GM10847 (cell line): ENCODE data around the gene MIPOL1.

Experiments used
- POLR2A ChIP-seq: IDR thresholded peaks from 2 replicates; pipeline ENCODE4 v1.6.1; 2011; ENCODE audit not compliant: insufficient read length; ENCODE audit errors: extremely low read depth

The MIPOL1 gene

DNA sequence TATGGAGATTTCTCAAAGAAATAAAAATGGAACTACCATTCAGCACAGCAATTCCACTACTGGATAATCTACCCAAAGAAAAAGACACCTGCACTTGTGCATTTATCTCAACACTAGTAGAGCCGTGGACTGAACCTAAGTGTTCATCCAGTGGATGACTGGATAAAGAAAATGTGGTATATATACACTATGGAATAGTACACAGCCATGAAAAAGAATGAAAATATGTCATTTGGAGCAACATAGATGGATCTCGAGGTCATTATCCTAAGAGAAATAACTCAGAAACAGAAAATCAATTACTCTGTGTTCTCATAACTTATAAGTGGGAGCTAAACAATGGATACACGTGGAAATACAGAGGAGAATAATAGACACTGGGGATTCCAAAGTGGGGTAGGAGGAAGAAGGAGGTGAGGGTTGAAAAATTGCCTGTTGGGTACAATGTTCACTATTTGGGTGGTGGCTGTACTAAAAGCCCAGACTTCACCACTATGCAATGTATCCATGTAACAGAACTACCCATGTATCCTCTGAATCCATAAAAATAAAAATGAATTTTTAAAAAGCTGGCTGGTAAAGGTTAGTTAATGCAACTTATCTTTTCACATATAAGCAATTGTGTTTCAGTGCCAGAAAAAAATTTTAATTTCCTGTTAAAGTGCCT lies 266.6 kb downstream of the MIPOL1 start:
- no peak for TF ChIP-seq POLR2A

DNA sequence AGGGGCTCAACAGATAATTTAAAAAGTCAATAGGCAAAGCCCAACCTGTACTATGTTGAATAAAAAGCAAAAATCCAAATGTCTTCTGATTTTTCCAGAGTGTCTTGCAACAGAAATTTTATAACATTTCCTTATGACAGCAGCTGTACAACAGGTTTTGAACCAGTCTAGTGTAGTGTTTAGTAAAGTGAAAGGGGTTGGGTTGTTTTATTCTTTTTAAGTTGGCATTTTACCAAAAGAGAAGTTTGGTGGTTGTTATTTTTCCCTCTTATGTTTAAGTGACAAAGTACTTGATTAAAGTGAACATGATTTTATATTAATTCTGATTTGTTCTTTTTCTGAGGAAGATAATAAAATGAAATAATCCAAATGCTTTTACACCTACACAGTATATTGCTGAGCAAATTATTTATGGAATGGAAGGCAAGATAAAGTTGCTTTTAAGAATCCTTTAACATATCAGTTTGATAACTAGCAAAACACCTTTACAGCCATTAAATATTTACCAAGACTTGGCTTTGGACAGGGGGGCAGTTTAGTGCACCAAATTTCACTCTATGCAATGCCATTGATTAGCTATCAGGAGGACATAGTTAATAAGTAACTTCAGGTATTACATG lies 268.4 kb downstream of the MIPOL1 start:
- TF ChIP-seq POLR2A: no peak

DNA sequence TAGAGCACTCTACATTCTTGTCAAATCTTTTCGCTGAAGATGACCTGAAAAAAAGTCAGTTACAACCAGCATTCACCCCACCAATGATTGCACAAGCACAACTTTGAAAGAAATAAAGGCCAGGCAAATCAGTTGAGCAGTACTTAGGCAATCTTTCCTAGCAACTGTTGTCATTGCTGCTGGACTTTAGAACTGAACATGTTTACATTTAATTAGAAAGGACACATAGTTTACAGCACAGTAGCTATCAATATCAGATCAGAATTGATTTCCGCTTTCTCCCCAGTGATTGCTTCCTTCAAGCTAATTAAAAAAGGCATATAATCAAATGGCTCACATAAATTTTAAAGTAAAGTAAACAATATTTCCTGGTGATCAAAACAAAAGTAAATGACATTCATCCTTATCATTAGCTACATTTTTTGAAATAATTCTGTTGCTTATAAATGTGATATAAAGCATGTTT lies 268.9 kb downstream of the MIPOL1 start:
- no peak for TF ChIP-seq POLR2A

DNA sequence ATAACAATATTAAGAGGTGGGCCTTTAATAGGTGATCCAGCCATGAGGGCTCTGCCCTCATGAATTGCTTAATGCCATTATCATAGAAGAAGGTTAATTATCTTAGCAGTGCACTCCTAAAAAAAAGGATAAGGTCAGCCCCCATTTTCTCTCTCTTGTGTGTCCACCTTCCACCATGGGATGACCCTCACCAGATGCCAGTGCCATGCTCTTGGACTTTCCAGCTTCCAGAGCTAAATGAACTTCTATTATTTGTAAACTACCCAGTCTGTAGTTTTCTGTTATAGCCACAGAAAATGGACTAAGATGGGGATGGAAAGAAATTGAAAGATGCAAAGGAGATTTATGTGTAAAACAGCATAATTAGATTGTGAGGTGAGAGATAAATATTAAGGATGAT lies 271.9 kb downstream of the MIPOL1 start:
- no peak for TF ChIP-seq POLR2A

DNA sequence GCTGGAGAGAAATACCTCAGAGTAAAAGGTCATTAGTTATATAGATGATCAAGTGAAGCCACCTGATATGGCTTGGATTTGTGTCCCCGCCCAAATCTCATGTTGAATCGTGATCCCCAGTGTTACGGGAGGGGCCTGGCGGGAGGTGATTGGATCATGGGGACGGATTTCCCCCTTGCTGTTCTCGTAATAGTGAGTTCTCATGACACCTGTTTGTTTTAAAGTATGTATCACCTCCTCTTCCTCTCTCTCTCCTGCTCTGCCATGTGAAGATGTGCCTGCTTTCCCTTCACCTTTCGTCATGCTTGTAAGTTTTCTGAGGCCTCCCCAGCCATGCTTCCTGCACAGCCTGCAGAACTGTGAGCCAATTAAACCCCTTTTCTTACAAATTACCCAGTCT lies 272.5 kb downstream of the MIPOL1 start:
- no peak for TF ChIP-seq POLR2A

DNA sequence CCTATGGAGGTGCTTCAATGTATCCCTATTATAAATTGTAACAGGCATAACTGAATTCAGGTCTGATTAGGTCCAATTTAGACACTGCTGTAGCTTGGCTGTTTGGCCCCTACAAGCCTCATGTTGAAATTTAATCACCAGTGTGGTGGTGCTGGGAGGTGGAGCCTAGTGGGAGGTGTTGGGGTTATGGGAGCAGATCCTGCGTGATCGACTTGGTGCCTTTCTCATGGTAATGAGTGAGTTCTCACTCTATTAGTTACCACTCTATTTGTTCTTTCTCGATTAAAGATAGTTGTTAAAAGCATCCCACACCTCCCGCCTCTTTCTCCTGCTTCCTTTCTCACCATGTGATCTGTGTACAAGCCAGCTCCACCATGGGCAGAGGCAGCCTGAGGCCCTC lies 275.2 kb downstream of the MIPOL1 start:
- TF ChIP-seq POLR2A: no peak

DNA sequence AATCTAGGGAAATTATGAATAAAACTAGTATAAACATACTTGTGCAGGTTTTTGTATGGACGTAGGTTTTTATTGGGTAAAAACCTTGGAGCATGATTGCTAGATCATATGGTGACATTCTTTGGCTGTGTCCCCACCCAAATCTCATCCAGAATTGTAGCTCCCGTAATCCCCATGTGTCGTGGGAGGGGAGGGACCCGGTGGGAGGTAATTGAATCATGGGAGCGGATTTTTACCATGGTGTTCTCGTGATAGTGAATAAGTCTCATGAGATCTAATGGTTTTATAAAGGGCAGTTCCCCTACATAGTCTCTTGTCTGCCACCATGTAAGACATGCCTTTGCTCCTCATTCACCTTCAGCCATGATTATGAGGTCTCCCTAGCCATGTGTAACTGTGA lies 276.5 kb downstream of the MIPOL1 start:
- TF ChIP-seq POLR2A: no peak

DNA sequence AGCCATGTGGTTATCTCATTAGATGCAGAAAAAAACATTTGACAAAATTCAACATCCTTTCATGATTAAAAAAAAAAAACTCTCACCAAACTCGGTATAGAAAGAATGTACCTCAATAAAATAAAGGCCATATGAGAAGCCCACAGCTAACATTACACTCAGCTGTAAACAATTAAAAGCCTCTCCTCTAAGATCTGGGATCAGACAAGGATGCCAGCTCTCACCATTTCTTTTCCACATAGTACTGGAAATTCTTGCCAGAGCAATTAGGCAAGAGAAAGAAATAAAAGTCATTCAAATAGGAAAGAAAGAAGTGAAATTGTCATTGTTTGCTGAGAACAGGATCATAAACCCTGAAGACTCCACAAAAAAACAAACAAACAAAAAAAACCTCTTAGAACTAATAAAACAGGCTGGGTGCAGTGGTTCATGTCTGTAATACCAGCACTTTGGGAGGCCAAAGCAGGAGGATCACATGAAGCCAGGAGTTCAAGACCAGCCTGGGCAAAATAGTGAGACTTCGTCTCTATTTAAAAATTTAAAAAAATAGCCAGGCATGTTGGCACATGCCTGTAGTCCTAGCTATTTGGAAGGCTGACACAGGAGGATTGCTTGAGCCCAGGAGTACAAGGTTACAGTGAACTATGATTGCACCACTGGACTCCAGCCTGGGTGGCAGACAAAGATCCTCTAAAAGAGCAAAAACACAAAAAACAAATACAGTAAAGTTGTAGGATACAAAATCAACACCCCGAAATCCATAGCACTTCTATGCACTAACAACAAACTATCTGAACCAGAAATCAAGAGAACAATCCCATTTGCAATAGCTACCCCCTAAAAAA lies 282.9 kb downstream of the MIPOL1 start:
- no peak for TF ChIP-seq POLR2A

DNA sequence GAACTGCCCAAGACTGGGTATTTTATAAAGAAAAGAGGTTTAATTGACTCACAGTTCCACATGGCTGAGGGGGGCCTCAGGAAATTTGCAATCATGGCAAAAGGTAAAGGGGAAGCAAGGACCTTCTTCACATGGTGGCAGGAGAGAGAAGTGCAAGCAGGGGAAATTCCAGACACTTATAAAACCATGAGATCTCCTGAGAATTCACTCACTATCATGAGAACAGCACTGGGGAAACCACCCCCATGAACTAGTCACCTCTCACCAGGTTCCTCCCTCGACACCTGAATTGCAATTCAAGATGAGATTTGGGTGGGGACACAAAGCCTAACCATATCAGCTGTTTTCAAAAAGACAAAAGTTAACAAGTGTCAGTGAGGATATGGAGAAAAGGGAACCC lies 284.7 kb downstream of the MIPOL1 start:
- no peak for TF ChIP-seq POLR2A

DNA sequence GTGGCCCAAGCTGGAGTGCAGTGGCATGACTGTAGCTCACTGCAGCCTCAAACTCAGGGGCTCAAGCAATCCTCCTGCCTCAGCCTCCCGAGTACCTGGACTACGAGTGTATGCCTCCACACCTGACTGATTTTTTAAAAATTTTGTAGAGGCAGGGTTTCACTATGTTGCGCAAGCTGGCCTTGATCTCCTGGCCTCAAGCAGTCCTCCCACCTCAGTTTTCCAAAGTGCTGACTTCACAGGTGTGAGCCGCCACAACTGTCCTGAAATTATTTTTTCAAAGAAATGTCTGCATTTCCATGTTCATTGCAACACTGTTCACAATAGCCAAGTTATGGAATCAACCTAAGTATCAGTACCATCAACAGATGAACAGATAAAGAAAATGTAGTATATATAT lies 285.9 kb downstream of the MIPOL1 start:
- TF ChIP-seq POLR2A: no peak

DNA sequence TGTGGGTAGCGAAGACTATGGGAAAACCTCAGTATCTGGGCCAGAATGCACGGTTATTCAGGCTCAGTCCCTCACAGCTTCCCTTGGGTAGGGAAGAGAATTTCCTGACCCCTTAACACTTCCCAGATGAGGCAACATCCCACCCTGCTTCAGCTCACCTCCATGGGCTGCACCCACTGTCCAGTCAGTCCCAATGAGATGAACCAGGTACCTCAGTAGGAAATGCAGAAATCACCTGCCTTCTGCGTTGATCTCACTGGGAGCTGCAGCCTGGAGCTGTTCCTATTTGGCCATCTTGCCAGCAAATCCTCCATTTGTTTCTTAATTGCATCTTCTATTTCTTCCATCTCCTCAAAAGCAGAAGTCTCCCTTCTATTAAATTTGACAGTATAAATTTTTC lies 292.9 kb downstream of the MIPOL1 start:
- no peak for TF ChIP-seq POLR2A

DNA sequence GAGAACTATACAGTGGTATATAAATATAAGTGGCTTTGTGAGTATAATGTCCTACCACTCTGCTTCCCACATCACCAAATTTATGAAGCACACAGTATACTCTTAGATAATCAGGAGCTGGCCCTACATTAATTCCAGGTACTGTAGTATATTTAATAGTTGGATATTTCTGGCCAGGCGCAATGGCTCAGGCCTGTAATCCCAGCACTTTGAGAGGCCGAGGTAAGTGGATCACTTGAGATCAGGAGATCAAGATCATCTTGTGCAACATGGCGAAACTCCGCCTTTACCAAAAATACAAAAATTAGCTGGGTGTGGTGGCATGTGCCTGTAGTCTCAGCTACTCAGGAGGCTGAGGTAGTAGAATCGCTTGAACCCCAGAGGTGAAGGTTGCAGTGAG lies 293.3 kb downstream of the MIPOL1 start:
- no peak for TF ChIP-seq POLR2A

DNA sequence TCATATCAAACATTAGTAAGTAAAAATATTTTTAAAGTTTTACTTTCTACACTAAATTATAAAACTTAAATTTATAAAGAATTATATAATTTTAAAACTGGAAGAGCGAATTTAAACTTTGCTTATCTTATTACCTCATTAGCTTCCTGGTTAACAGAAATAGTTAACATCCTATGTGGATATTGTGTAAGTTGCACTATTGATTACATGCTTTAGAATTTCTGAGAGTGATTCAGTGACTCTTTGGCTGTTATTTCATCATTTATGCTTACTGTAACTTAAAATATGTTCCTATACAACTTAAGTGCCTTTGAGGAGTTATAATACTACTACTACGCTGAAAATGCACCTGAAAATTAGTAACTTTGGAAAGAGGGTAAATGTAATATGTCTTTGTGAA lies 295.9 kb downstream of the MIPOL1 start:
- TF ChIP-seq POLR2A: no peak

DNA sequence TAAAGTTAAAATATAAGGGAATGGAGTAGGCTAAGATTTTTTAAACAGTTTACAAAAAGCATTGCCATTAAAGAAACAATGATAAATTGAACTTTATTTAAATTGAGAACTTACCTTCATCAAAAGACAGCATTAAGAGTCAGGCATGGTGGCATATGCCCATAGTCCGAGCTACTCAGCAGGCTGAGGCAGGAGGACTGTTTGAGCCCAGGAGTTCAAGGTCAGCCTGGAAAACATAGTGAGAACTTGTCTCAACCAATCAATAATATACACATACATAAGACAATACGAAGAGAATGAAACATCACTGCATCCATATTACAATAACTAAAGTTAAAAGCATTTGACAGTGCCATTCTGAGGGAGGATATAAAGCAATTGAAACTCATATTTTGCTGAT lies 299.7 kb downstream of the MIPOL1 start:
- no peak for TF ChIP-seq POLR2A

DNA sequence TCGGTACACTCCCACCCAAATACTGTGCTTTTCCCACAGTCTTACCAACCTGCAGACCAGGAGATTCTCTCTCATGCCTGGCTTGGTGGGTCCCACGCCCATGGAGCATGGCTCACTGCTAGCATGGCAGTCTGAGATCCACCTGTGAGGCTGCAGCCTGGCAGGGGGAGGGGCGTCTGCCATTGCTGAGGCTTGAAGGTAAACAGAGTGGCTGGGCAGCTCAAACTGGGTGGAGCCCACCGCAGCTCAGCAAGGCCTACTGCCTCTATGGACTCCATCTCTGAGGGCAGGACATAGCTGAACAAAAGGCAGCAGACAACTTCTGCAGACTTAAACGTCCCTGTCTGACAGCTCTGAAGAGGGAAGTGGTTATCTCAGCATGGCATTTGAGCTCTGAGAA lies 304.1 kb downstream of the MIPOL1 start:
- TF ChIP-seq POLR2A: no peak

DNA sequence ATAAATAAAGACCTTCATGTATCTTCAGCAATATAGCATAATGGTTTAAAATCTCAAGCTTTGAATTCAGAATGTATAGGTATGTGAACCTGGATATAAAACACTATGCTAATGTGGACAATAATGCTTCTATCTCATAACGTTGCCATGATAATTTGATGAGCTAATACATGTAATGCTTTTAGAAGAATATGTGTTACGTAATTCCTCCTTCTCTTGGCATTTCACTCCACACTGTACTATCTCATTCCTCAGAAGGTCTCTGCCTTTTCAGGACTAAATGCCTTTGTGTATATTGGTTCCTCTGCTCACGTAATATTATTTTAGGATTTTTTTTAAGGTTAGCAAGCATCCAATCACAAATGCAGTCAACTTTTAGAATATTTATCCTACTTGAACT lies 310.8 kb downstream of the MIPOL1 start:
- TF ChIP-seq POLR2A: no peak
